CMK (cell line): ENCODE results near the gene GOT1.

Experiments used
- DNase-seq: peaks from one replicate; pipeline ENCODE4 v3.0.0-alpha.2; 2010; ENCODE audit warnings: low read depth

Gene GOT1

DNA sequence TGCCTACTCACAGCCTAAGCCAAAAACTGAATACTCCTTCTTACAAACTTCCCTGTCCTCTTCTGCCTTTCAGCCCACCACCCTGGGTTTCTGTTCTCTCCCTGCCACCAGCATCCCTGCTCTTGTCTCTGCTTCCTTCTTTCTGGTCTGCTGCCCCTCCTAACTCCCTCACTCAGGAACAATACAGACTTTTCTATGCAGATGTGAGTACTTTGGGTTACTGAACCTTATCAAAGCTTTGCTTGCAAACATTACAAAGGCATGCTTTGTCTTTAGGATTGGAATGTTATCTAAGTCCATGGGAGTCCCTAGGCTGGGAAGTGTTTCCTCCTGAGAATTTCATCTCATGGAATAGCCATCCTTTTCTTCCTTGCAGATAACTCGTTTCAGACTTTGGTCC, 72.3 kb downstream of the GOT1 start:
- DNase-seq: no peak

DNA sequence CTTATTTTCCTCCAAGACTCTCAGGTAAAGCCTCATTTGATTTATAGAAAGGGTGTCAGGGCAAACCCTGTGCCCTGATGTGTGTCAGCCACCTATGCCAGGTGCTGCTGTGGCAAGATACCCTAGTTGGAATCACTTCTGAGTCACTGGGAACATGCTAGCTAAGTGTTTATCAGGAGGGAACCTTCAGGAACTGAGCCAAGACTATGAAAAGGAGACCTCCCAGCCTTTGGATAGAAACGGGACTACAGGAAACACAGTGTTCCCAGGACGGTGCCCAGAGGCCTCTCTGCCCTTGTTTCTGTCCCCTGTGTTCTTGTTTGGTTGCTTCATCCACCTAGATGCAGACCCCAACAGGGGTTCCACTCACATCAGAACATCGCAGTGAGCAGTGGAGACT, 72.7 kb downstream of the GOT1 start:
- DNase-seq: no peak

DNA sequence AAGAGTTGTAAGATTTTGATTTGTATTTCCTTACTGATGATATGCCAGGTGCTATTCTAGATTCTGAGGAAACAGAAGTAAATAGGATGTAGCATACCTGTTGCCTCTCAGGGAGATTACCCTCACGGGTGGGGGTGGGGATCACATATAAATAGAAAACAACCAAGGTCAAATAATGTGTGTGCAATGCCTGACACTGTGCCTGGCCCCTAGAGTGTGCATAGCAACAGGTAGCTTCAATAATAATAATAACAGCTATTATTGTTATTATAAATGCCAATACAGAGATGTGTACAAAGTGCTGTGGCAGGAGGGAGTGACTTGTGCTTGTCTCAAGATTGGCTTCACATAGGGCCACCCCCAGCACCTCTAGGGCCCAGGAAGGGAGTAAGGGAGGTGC, 77.2 kb downstream of the GOT1 start:
- no peak for DNase-seq

DNA sequence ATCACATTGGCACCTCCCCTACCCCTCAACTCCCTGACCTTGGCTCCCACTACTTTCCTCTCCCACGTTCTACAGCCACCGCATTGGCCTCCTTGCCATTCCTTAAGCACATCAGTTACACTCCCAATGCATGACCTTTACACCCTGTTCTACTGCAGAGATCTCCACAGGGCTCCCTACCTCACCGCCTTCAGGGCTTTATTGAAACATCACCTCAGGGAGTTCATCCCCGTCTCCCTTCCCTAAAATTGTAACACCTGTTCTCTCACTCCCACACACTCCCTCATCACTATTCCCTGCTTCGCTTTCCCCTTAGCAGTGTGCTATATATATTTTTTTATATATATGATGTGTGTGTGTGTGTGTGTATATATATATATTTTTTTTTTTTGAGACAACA, 82.8 kb downstream of the GOT1 start:
- no peak for DNase-seq
